Measurements from ENCODE around the gene OR52B2.

OR52B2 gene

GRCh38 chr11:6170226-6170625, at the start of gene OR52B2:
Gene OR52B2 (minus strand): TSS chr11:6170326. CDS start chr11:6170326, 0 bp downstream.
- no peaks in the 10 kb centered on the region for H4K20me1 ChIP-seq (ENCODE audit: insufficient read depth)
- no peaks in the 10 kb centered on the region for H3K4me1 ChIP-seq (ENCODE audit: low read depth, poor library complexity, severe bottlenecking)
- no peak within 1 kb of the TSS for H3K4me3 ChIP-seq (IDR thresholded peaks at IDR 0.05; ENCODE audit: insufficient read depth, low read depth, low read length)
- H3K36me3 ChIP-seq (ENCODE audit: insufficient read depth), result no peaks in the 10 kb centered on the region
- no peaks in the 10 kb centered on the region for H3K27me3 ChIP-seq (ENCODE audit: insufficient read depth, low read depth)
- H3K4me2 ChIP-seq, result no peak within 1 kb of the TSS
- no peak within 1 kb of the TSS for H3K27ac ChIP-seq
- H2AFZ ChIP-seq (ENCODE audit: low read depth), result no peak within 1 kb of the TSS
- H3K79me2 ChIP-seq (ENCODE audit: insufficient read depth, low read depth), result no peaks in the 10 kb centered on the region
- TF ChIP-seq CTCF (conservative IDR thresholded peaks at IDR 0.05; ENCODE audit: low read depth, low read length), result no peak
- no peak within 1 kb of the TSS for H3K9ac ChIP-seq

- H2AFZ ChIP-seq (ENCODE audit: low read depth), result no peak overlapping the region
- no peaks in the 10 kb centered on the region for H3K36me3 ChIP-seq (ENCODE audit: insufficient read depth)
Observed at GRCh38 chr11:6219359-6219758, 49.2 kb upstream of the OR52B2 start.

GRCh38 chr11:6217722-6218121, 47.6 kb upstream of the OR52B2 start:
- TF ChIP-seq CTCF (conservative IDR thresholded peaks at IDR 0.05; ENCODE audit: low read depth, low read length), result no peak
- Histone ChIP-seq H3K27me3 (ENCODE audit: insufficient read depth, low read depth) (no peaks in the 10 kb centered on the region), H3K4me2 (no peak overlapping the region), H3K4me3 (IDR thresholded peaks at IDR 0.05; ENCODE audit: insufficient read depth, low read depth, low read length) (no peak overlapping the region), H2AFZ (ENCODE audit: low read depth) (no peak overlapping the region), H4K20me1 (ENCODE audit: insufficient read depth) (no peaks in the 10 kb centered on the region), H3K4me1 (ENCODE audit: low read depth, poor library complexity, severe bottlenecking) (no peaks in the 10 kb centered on the region), H3K9ac (no peak overlapping the region), H3K27ac (no peak overlapping the region), H3K36me3 (ENCODE audit: insufficient read depth) (no peaks in the 10 kb centered on the region), H3K79me2 (ENCODE audit: insufficient read depth, low read depth) (no peaks in the 10 kb centered on the region)

More at GRCh38 chr11:6219359-6219758, 49.2 kb upstream of the OR52B2 start:
- Histone ChIP-seq H3K27ac (no peak overlapping the region), H3K4me1 (ENCODE audit: low read depth, poor library complexity, severe bottlenecking) (no peaks in the 10 kb centered on the region), H4K20me1 (ENCODE audit: insufficient read depth) (no peaks in the 10 kb centered on the region), H3K4me3 (IDR thresholded peaks at IDR 0.05; ENCODE audit: insufficient read depth, low read depth, low read length) (no peak overlapping the region), H3K4me2 (no peak overlapping the region), H3K27me3 (ENCODE audit: insufficient read depth, low read depth) (no peaks in the 10 kb centered on the region), H3K79me2 (ENCODE audit: insufficient read depth, low read depth) (no peaks in the 10 kb centered on the region), H3K9ac (no peak overlapping the region)
- no peak for TF ChIP-seq CTCF (conservative IDR thresholded peaks at IDR 0.05; ENCODE audit: low read depth, low read length)

- H2AFZ ChIP-seq (ENCODE audit: low read depth), result no peak overlapping the region
- H4K20me1 ChIP-seq (ENCODE audit: insufficient read depth), result no peaks in the 10 kb centered on the region
- no peaks in the 10 kb centered on the region for H3K27me3 ChIP-seq (ENCODE audit: insufficient read depth, low read depth)
- H3K4me1 ChIP-seq (ENCODE audit: low read depth, poor library complexity, severe bottlenecking), result no peaks in the 10 kb centered on the region
- H3K36me3 ChIP-seq (ENCODE audit: insufficient read depth), result no peaks in the 10 kb centered on the region
- no peak overlapping the region for H3K4me2 ChIP-seq
- no peak overlapping the region for H3K9ac ChIP-seq
- no peaks in the 10 kb centered on the region for H3K79me2 ChIP-seq (ENCODE audit: insufficient read depth, low read depth)
- no peak overlapping the region for H3K4me3 ChIP-seq (IDR thresholded peaks at IDR 0.05; ENCODE audit: insufficient read depth, low read depth, low read length)
- TF ChIP-seq CTCF (conservative IDR thresholded peaks at IDR 0.05; ENCODE audit: low read depth, low read length), result no peak
- H3K27ac ChIP-seq, result no peak overlapping the region
Observed at GRCh38 chr11:6216501-6216900, 46.4 kb upstream of the OR52B2 start.

All from KMS-11 (cell line).